ENCODE data around the gene RXRG.

- TF ChIP-seq, protein P1, sequence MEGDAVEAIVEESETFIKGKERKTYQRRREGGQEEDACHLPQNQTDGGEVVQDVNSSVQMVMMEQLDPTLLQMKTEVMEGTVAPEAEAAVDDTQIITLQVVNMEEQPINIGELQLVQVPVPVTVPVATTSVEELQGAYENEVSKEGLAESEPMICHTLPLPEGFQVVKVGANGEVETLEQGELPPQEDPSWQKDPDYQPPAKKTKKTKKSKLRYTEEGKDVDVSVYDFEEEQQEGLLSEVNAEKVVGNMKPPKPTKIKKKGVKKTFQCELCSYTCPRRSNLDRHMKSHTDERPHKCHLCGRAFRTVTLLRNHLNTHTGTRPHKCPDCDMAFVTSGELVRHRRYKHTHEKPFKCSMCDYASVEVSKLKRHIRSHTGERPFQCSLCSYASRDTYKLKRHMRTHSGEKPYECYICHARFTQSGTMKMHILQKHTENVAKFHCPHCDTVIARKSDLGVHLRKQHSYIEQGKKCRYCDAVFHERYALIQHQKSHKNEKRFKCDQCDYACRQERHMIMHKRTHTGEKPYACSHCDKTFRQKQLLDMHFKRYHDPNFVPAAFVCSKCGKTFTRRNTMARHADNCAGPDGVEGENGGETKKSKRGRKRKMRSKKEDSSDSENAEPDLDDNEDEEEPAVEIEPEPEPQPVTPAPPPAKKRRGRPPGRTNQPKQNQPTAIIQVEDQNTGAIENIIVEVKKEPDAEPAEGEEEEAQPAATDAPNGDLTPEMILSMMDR (IDR thresholded peaks at IDR 0.05; ENCODE audit: extremely low read depth in 1 of 2, insufficient read depth in 1 of 2, low read depth in 1 of 2, low read length in 2 of 2): no peak
- TF ChIP-seq EZH2 (IDR thresholded peaks at IDR 0.05; ENCODE audit: borderline replicate concordance, low read depth, low read length, severe bottlenecking): no peak
- TF ChIP-seq, protein P2, sequence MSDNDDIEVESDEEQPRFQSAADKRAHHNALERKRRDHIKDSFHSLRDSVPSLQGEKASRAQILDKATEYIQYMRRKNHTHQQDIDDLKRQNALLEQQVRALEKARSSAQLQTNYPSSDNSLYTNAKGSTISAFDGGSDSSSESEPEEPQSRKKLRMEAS (IDR thresholded peaks at IDR 0.05; ENCODE audit: insufficient read depth, insufficient read length): no peak
- TF ChIP-seq POLR2AphosphoS5 (IDR thresholded peaks at IDR 0.05; ENCODE audit: insufficient read depth, low read depth, low read length): no peak
- no peak for TF ChIP-seq JUN (IDR thresholded peaks at IDR 0.05; ENCODE audit: borderline replicate concordance, insufficient read depth, insufficient read length, low read depth)
Measured at GRCh38 chr1:165468726-165469249, 23.9 kb upstream of the RXRG start.

All from endothelial cell of umbilical vein (primary cell).